Motor neuron (in vitro differentiated cells): Measurements from ENCODE around the gene MRTFA. TPM values are rescaled to one million over a fixed set of nuclear protein-coding genes. Genes with fewer than 3 reads are reported as not detected.
A peak's percentile ranks its signal among the peaks of the same experiment; 100 is the strongest.
"Not testable (repeated sequence)": the region's sequence is repeated elsewhere in the genome, so short reads cannot be mapped to it uniquely, and the experiment has no call there.

Experiments
- ATAC-seq, 8 experiments: fragments of 200-7000 bp; cut with Tn5 transposase; replicated peaks in 6 of 8; 2 replicates each; pipeline ENCODE4 v1.8.0; 2021; ENCODE audit warnings: mild to moderate bottlenecking in 8 of 8, moderate library complexity in 8 of 8
- H3K27ac ChIP-seq, 2 donors: fragments of 250-450 bp; sonication (Bioruptor Pico); 2 replicates each; pipeline ENCODE4 v1.9.0; 2021; ENCODE audit warnings: antibody characterized with exemption in 2 of 2, mild to moderate bottlenecking in 2 of 2, moderate library complexity in 1 of 2
- H3K4me1 ChIP-seq, 2 donors: fragments of 250-450 bp; sonication (Bioruptor Pico); replicated peaks in 1 of 2; 2 replicates each; pipeline ENCODE4 v1.6.1; 2021; ENCODE audit warnings: antibody characterized with exemption in 2 of 2, mild to moderate bottlenecking in 2 of 2, moderate library complexity in 1 of 2
- H3K4me3 ChIP-seq, 5 donors: fragments of 250-450 bp; sonication (Bioruptor Pico); 2 replicates each; pipeline ENCODE4 v1.9.0; 2021; ENCODE audit warnings: antibody characterized with exemption in 5 of 5, mild to moderate bottlenecking in 5 of 5, moderate library complexity in 4 of 5
- WGBS, 10 experiments: fragments of 450-650 bp; shearing (Covaris generic); methylation state at CpG; one replicate each; pipeline ENCODE4 v1.0.0; 2022; 5-methylcytosine and 5-hydroxymethylcytosine counted together
- in situ Hi-C, 9 experiments: fragments of 400-800 bp; cut with MboI; loops; one replicate each; pipeline ENCODE4 v1.15.0; 2021; ENCODE audit warnings: low sequenced_read_pairs in 9 of 9, low pct_unique_long_range_greater_than_20kb in 2 of 9; ENCODE audit not compliant: unreplicated experiment in 9 of 9
- total RNA-seq, 8 experiments: library from RNA; unstranded; fragments of 300-600 nt; gene quantifications; 2 replicates each; pipeline versions ENCODE4 v1.2.3 to v1.2.4, GENCODE V29; 2022

MRTFA gene
- total RNA-seq, 8 experiments from 2014 or later = 13.1 to 33.2 (median 21.7) TPM

DNA sequence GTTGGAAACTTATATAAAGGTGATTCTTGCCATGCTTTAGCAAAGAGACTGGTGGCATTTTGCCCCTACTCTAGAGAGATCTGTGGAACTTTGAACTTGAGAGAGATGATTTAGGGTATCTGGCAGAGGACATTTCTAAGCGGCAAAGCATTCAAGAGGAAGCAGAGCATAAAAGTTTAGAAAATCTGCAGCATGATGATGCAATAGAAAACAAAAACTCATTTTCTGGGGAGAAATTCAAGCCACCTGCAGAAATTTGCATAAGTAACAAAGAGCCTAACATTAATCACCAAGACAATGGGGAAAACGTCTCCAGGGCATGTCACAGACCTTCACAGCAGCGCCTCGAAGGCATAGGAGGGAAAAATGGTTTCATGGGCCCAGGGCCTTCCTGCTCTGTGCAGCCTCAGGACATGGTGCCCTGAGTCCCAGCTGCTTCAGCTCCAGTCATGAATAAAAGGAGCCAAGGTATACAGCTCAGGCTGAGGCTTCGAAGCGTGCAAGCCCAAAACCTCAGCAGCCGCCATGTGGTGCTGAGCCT is 83.4 kb downstream of the MRTFA start:
- peak in 6 of 8 experiments; percentile 23 to 57 (median 40) for ATAC-seq
- H3K4me3 ChIP-seq = no peak overlapping the region
- no peak overlapping the region for H3K27ac ChIP-seq
- in situ Hi-C loops = no loop called here
- WGBS, 10 experiments = 0 to 100% (median 84%) methylated on average over 1 to 5 of the region's 7 CpGs; no CpG with 5 or more reads in 2 of the 10 experiments
- peaks cover 6 to 15% of the 10 kb centered on the region in 2 donors for H3K4me1 ChIP-seq

DNA sequence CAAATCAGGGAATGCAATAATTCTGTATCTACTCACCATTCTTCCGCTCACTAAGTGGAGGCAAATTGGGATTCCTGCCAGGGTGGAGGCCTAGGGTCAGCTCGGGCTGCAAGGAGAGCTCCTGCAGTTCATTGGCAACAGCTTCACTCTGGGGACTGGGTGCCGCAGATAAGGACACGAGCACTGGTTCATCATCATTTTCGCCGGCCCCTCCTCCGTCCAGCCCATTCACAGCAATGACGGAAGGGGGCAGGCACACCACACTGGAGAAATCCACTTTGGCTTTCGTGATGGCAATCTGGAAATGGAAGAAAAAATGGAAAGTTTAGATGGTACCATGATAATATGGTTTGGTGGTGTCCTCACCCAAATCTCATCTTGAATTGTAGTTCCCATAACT is 84.4 kb downstream of the MRTFA start:
- Histone ChIP-seq H3K4me3 (no peak overlapping the region), H3K4me1 (peaks cover 6 to 12% of the 10 kb centered on the region in 2 donors), H3K27ac (no peak overlapping the region)
- ATAC-seq = no peak
- whole genome bisulfite sequencing, 10 experiments = 87 to 100% (median 93%) methylated on average over 1 to 5 of the region's 9 CpGs; no CpG with 5 or more reads in 2 of the 10 experiments
- in situ Hi-C loops = no loop called here

DNA sequence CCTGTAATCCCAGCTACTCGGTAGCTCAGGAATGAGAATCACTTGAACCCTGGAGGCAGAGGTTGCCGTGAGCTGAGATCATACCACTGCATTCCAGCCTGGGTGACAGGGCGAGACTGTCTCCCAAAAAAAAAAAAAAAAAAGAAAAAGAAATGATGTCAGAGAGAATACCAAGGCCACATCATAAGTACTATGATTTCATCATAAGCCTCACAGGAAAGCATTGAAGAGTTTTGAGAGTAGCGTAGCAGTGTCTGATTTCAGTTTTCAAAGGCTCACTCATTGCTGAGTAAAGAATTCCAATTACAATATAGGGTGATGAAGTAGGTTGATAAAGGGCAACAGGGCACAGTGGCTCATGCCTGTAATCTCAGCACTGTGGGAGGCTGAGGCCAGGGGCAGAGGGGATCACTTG is 88.8 kb downstream of the MRTFA start:
- ATAC-seq = peak in 2 of 8 experiments; percentile 27 to 37
- no peaks in the 10 kb centered on the region for H3K4me1 ChIP-seq
- H3K27ac ChIP-seq = no peak overlapping the region
- in situ Hi-C loops = loop anchor here in 1 of 9 experiments (25.0 kb wide), 1 partner anchor 90 kb away; the partner anchor contains the start of gene MRTFA
- H3K4me3 ChIP-seq = no peak overlapping the region
- WGBS, 10 experiments = 80 to 100% (median 95%) methylated on average over 1 to 4 of the region's 4 CpGs; no CpG with 5 or more reads in 2 of the 10 experiments

DNA sequence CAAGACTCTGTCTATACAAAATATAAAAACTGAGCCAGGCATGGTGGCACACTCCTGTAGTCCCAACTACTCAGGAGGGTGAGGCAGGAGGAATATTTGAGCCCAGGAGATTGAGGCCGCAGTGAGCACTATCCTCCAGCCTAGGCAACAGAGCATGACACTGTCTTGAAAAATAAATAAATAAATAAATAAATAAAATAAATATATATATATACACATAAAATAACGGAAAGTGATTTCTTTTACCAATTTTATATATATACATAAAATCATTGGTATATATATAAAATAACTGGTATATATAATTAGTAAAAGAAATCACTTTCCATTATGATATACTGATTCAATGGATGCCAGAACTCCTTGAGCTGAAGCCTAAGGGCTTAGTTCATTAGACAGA is 91.8 kb downstream of the MRTFA start:
- no peak for ATAC-seq
- in situ Hi-C loops = loop anchor here in 1 of 9 experiments (25.0 kb wide), 1 partner anchor 93 kb away; the partner anchor contains the start of gene MRTFA
- Histone ChIP-seq H3K4me1 (no peaks in the 10 kb centered on the region), H3K27ac (no peak overlapping the region), H3K4me3 (no peak overlapping the region)
- 85 to 100% (median 100%) methylated on average over 1 to 2 of the region's 2 CpGs for WGBS, 10 experiments

DNA sequence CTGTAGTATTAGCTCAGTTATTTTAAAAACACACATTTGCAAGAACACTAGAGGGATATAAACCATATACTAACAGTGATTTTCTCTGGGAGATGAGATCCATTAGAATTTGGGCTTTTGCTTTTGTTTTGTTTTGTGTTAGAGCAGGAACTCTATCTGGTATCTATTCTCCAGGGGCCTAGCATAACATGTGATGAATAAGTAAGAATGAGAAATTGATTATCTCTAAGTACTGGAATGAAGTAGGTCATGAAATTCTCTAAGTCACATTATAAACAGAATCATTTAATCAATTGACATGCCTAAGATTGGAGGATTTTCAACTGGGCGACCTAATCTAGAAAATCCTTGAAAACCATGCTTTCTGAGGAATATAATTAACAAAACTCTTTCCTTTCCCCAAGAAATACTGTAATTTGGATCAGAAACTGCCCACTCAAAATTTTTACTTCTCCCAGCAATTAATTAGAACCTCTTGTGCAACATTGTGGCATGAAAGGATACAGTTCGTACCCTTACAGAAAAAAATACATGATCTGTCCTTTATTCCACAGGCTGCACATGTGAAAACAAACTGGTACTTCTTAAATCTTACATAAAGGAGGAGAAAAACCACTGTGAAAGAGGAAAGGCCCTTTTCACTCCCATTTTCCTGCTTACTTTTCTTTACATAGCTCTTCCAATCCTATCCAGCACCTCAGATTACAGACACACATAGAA is 93.5 kb downstream of the MRTFA start:
- no peak for ATAC-seq

DNA sequence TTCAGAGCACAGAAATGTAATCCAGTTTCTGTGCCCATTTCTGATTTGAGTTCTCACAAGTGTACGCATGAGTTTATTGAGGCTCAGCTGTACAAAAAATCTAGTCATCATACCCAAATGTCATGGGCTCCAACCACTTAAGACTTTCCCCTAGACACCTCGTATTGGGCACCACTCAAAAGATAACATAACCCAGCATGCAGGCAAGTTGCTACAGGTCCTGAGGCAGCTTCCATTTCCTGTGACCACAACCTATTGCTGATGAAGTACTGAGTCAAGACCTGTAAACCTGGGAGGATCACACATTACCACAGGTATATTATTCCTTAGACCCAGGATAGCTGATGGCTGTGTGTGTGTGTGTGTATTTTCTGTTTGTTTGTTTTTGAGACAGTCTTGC is 95.2 kb downstream of the MRTFA start:
- Histone ChIP-seq H3K27ac (no peak overlapping the region), H3K4me1 (no peaks in the 10 kb centered on the region), H3K4me3 (no peak overlapping the region)
- no peak for ATAC-seq
- in situ Hi-C loops = loop anchor here in 1 of 9 experiments (25.0 kb wide), 1 partner anchor 96 kb away; the partner anchor contains the start of gene MRTFA
- WGBS, 10 experiments = 50 to 100% (median 88%) methylated on average over 1 to 2 of the region's 2 CpGs; no CpG with 5 or more reads in 3 of the 10 experiments

More for the DNA sequence above, 93.5 kb downstream of the MRTFA start:
- 25 to 100% (median 80%) methylated on average over 1 to 2 of the region's 2 CpGs; no CpG with 5 or more reads in 1 of the 10 experiments for WGBS, 10 experiments
- H3K4me1 ChIP-seq = no peaks in the 10 kb centered on the region
- no peak overlapping the region for H3K27ac ChIP-seq
- in situ Hi-C loops = loop anchor here in 1 of 9 experiments (25.0 kb wide), 1 partner anchor 94 kb away; the partner anchor contains the start of gene MRTFA
- no peak overlapping the region for H3K4me3 ChIP-seq

DNA sequence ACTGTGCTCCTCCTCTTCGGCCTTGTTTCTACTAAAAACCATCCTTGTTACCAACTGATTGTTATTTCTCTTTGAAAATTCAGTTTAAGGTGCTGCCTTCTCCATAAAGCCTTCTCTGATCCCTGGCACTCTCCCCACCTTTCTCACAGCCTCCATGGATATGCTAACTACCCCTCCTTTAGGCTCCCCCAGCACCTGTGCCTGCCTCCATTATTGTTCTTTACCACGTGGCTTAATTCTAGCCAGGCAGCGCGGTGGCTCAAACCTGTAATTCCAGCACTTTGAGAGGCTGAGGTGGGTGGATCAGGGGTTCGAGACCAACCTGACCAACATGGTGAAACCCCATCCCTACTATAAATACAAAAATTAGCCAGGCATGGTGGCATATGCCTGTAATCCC is 96.3 kb downstream of the MRTFA start:
- Histone ChIP-seq H3K4me3 (no peak overlapping the region), H3K4me1 (no peaks in the 10 kb centered on the region), H3K27ac (no peak overlapping the region)
- WGBS, 10 experiments = 40 to 100% (median 80%) methylated on average over 1 to 4 of the region's 5 CpGs; no CpG with 5 or more reads in 4 of the 10 experiments
- in situ Hi-C loops = loop anchor here in 1 of 9 experiments (25.0 kb wide), 1 partner anchor 97 kb away; the partner anchor contains the start of gene MRTFA
- no peak for ATAC-seq

DNA sequence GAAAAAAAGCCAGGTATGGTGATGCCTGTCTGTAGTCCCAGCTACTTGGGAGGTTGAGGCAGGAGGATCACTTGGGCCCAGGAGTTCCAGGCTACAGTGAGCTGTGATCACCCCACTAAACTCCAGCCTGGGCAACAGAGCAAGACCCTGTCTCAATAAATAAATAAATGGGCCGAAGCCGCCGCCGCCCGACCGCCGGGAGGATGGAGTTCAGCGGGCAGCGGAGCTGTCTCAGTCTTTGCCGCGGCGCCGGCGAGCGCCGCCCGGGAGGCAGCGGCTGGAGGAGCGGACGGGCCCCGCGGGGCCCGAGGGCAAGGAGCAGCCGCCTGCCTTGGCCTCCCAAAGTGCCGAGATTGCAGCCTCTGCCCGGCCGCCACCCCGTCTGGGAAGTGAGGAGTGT is 100.4 kb downstream of the MRTFA start:
- H3K4me1 ChIP-seq, ATAC-seq, H3K27ac ChIP-seq, H3K4me3 ChIP-seq: not testable (repeated sequence)
- WGBS, 10 experiments = no CpG with 5 or more reads among the region's 28 CpGs
- in situ Hi-C loops = loop anchor here in 1 of 9 experiments (25.0 kb wide), 1 partner anchor 101 kb away; the partner anchor contains the start of gene MRTFA

DNA sequence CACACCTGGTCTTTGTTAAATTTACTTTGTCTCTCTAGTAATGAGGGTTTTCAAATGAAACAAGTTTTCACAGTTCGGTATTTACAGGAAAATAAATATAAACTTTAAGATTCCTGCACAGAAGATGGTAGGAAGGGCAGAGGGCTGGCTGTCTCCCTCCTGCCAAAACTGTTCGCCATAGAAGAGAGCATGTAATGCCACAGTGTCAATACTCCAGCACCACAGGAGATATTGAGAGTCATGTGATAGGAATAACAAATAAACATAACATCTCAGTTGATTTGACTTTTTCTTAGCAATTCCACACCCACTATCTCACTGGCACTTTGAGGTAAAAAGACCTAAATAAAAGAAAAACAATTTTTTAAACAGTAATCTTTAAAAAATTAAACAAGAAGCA is 100.9 kb downstream of the MRTFA start:
- in situ Hi-C loops = loop anchor here in 1 of 9 experiments (25.0 kb wide), 1 partner anchor 102 kb away; the partner anchor contains the start of gene MRTFA
- no peak for ATAC-seq
- no peak overlapping the region for H3K27ac ChIP-seq

DNA sequence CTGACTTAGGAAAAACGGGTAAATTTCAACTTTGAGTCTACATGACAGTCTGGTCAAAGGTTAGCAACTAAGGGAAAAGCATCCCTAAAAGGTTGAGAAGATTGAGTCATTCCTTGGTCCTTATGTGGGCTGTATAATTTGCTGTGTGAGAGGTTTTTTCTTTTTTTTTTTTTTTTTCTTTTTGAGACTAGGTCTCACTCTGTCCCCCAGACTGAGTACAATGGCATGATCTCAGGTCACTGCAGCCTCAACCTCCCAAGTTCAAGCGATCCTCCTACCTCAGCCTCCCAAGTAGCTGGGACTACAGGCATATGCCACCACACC is 101.4 kb downstream of the MRTFA start:
- 0 to 64% (median 56%) methylated on average over 1 to 2 of the region's 2 CpGs; no CpG with 5 or more reads in 3 of the 10 experiments for WGBS, 10 experiments
- Histone ChIP-seq H3K27ac (no peak overlapping the region), H3K4me1 (peaks cover 9 to 10% of the 10 kb centered on the region in 2 donors), H3K4me3 (no peak overlapping the region)
- ATAC-seq = no peak
- in situ Hi-C loops = loop anchor here in 1 of 9 experiments (25.0 kb wide), 1 partner anchor 102 kb away; the partner anchor contains the start of gene MRTFA

More for the DNA sequence above, 100.9 kb downstream of the MRTFA start:
- Histone ChIP-seq H3K4me1 (peaks cover 9 to 10% of the 10 kb centered on the region in 2 donors), H3K4me3 (no peak overlapping the region)
- 64 to 100% (median 92%) methylated on average over 1 to 2 of the region's 2 CpGs; no CpG with 5 or more reads in 3 of the 10 experiments for whole genome bisulfite sequencing, 10 experiments

DNA sequence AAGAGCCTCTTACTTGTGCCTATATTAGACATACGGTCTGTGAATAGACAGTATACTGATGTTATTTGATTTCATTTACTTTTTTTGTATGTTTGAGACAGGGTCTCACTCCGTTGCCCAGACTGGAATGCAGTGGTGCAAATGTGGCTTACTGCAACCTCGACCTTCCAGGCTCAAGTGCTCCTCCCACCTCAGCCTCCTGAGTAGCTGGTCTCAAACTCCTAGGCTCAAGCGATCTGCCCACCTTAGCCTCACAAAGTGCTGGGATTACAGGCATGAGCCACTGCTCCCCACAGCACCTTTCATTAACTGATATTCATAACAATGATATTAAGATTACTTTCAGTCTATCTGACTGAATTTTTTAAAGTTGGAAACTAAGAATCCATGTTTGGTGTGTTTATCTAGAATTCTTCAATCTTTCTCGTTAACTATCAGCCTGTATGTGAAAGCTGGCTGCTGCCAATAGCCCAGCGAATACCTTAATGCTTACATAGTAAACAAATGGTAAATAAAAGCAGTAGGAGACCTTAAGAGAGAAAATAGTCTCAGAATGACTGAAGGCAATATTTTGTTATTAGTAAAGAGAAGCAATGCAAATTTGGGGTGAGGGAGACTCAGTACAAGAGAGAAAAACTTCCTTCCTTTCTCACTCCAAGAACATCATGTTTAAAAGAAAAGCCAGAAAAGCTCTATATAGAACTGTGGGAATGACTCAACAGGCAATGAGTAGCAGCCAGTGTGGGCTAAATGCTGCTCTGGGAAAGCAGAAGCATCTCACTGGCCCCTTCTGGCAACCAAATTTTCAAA is 101.9 kb downstream of the MRTFA start:
- in situ Hi-C loops = loop anchor here in 1 of 9 experiments (25.0 kb wide), 1 partner anchor 103 kb away; the partner anchor contains the start of gene MRTFA
- no peak overlapping the region for H3K4me3 ChIP-seq
- H3K27ac ChIP-seq = no peak overlapping the region
- peaks cover 9 to 10% of the 10 kb centered on the region in 2 donors for H3K4me1 ChIP-seq
- 21 to 100% (median 56%) methylated on average over 1 to 6 of the region's 6 CpGs for WGBS, 10 experiments
- peak in 1 of 8 experiments; percentile 23 for ATAC-seq

DNA sequence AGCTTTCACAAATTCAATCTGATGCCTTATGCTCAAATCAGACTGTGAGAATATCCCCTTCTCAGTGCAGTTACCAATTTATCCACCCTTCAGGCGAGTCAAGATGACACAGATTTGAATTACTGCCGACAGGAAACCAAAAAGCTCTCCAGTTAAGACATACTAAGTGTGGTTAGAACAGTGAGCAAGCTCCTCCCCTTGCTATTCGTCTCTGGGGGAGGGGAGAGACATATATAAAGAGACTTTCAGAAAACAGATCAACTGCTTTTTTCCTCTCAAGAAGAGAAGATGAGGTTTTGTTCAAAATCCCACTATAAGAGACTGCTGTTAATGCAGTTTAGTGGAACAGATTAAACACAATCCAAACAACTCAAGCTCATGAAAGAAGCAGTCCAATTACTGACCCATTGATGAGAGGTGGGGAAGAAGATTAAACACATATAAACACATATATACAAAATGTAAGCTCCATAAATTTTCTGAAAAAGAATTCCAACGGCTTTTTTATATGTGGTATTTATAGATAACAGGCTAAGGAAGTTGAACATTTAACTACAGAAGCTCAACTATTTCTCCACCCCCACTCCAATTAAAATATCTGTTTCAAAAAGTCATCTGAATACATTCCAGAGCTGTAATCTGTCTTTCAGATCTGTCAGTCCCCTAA is 102.7 kb downstream of the MRTFA start:
- in situ Hi-C loops = loop anchor here in 1 of 9 experiments (25.0 kb wide), 1 partner anchor 103 kb away; the partner anchor contains the start of gene MRTFA
- peaks cover 9 to 10% of the 10 kb centered on the region in 2 donors for H3K4me1 ChIP-seq
- ATAC-seq = peak in 7 of 8 experiments; percentile 41 to 69 (median 46)
- H3K27ac ChIP-seq = no peak overlapping the region
- 0 to 50% (median 20%) methylated on average over 1 to 4 of the region's 4 CpGs for WGBS, 10 experiments
- no peak overlapping the region for H3K4me3 ChIP-seq
